T-helper 1 cell (primary cell): ENCODE measurements around the gene NOL7.
A peak's percentile ranks its signal among the peaks of the same experiment; 100 is the strongest.

Experiments used
- DNase-seq, 5 donors: peaks; one replicate each; pipeline ENCODE4 v3.0.0-alpha.2; 2012 to 2020
- total RNA-seq, 4 donors: gene quantifications; one replicate each; lab custom pipeline; 2026; lab: John Stamatoyannopoulos, UW

Gene NOL7
- total RNA-seq, result 45.5 to 63.3 (median 50.8) reads per million in 4 donors

GRCh38 chr6:13614926-13615791, at the start of gene NOL7:
Gene NOL7, plus strand, starts transcription at chr6:13615335. Its CDS starts 24 bp downstream, at chr6:13615359.
- peak; percentile 96 to 99 (median 98) for DNase-seq

GRCh38 chr6:13565921-13566320, 49.2 kb upstream of the NOL7 start:
- no peak for DNase-seq

- DNase-seq, result no peak
These were observed 48.6 kb upstream of the NOL7 start for GRCh38 chr6:13566500-13566899.

DNA sequence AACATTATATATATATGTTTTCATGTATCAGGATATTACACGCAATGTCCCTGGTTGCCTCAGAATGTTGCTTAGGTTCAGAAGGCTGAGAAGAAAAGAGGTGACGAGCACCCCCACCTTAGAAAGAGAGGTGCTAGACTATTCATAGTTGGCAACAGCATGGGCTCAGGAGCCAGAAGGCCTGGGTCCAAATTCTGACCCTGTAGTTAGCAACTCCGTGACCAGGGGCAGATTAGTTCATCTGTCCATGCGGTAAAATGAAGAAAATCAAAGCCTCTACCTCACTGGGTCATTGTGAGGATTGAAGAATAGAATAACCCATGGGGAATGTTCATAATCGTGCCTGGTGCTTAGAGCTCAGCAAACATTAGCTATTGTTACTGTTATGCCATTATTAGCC, 46.2 kb upstream of the NOL7 start:
- no peak for DNase-seq

DNA sequence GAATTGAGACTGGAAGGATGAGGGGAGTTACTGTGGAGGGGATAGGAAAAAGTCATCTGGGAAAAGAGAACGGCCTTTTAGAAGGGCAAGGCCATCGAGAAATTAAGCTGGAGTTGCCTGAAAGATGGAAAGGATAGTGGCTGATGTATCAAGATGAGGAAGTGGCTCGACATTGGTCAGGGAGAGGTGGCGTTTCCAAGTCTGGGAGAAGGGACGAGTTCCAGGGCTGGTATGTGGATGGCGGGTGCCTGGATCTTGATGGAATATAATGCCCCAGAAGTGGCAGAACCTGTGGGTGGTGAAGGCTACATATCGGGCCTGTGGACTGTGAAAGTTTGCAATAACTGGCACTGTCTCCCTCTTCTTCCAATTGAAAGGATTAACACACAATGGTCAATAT, 42.9 kb upstream of the NOL7 start:
- DNase-seq, result no peak

- DNase-seq, result no peak
These were observed 42.0 kb upstream of the NOL7 start for GRCh38 chr6:13572951-13573654.

DNA sequence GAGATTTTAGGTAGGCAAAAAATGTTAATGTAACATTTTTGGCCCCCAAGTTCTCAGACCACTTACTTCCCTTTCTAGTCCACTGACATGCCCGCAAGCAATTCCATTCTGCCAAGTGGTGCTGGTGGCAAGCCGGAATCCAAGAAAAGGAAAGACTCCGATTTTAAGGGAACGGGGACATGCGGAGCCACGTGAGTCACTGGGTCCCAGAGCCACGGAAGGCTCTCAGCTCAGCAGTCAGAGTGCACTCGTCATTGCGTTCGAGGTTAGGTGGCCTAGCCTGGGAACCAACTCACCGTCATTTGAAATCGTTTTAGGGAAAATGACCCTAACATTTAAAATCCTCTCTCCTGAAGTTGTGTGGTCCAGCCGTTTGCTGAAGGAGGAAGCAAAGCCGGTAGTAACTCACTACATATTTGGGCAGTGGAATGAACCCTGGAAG, 41.4 kb upstream of the NOL7 start:
- DNase-seq, result peak in 1 of 5 donors; percentile 5

DNA sequence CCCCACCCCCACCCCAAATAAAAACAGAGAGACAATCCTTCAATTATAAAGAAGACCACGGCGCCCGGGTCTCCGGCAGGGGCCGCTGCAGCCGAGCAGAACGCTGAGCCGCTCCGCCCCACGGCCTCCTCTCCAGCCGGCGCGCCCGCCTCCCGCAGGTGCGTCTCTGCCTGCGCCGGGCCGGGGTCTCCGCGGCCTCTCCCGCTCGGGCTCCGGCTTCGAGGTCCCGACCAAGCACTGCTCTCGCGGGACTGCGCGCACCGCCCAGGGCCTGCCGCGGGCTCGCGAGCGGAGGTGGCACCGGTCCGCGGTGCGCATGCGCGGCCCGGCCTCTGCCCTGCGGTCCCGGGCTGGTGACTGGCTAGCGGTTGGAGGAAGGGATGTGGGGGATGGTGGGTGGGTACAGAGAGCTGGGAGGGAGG, 41.0 kb upstream of the NOL7 start:
- DNase-seq, result peak; percentile 88 to 96 (median 91)

GRCh38 chr6:13574571-13575376, 40.4 kb upstream of the NOL7 start, which contains the start of gene SIRT5:
Gene SIRT5, plus strand, starts transcription at chr6:13574601. Its CDS starts 9,510 bp downstream, at chr6:13584111.
- peak; percentile 55 to 85 (median 69) for DNase-seq

- DNase-seq, result no peak
These were observed 39.8 kb upstream of the NOL7 start for GRCh38 chr6:13575377-13575775.

- DNase-seq, result no peak
These were observed 39.1 kb upstream of the NOL7 start for GRCh38 chr6:13576017-13576416.

DNA sequence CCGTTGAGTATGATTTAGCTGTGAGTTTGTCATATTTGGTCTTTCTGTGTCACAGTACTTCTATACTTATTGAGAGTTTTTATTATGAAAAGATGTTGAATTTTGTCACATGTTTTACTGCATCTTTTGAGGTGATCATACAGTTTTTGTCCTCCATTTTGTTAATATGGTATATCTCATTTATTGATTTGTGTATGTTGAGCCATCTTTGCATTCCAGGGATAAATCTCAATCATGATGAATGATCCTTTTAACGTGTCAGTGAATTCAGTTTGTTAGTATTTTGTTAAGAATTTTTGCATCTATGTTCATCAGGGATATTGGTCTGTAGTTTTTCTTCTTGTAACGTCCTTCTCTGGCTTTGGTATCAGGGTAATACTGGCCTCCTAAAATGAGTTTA, 37.2 kb upstream of the NOL7 start:
- no peak for DNase-seq

DNA sequence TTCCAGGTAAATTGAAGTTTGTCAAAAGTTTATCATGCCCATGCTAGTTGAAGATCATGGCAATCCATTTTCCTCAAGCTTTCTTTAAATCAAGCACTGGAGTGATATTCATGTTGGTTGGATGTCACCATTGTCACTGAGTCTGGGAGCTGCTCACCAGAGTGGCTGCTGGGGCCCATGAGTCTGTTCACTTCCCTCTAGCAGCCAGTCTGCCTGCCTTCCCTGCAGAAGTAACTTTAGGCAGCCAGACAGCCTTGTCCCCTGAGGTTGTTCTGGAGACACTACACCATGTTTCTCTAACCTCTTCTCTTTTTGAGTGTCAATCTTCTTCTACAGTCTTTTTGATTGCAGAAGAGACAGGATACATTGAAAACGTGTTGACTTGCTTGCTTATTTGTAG, 35.2 kb upstream of the NOL7 start:
- DNase-seq, result no peak

GRCh38 chr6:13581700-13582229, 33.4 kb upstream of the NOL7 start:
- no peak for DNase-seq

DNA sequence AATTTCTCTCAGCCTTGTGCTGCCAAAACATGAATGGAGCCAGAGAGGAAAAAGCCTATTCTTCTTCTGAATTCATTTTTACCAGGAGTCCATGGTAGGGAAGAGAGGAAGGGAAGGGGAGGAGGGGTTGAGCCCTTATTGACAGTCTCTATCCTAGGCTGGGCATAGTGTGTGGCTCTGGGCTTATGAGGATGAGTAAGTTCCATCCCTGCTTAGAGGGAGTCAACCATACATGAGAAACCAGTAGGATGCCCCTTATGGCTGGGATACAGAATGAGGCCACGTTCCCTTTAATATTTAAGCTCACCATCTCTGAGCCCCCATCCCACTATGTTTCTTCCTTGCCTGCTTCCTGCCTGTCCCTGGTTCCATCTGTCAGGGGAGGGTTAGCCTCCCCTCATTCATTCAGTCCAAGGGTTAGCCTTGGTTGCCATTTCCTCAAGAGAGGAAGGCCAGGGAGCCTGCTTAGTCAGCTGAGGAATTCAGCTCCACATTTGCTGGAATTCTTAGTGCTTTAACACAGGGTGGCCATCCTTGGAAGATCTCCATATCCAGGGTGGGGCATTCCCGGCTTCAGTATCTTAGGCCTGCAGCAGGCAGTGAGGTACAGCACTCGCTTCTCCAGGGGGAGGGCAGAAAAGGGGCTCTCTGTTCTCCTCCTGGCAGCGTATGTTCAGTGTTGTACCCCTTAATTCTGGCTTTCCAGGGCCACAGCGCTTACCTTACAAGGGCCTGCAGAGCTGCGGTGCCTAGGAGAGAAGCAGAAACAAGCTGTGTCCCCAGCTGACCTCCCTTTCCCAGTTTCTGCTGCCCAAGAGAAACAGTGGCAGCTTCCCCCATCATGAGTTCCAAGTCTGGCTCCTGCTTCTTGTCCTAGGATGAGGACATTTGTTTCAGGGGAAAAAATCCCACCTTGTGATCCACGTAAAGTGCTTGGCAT, 28.3 kb upstream of the NOL7 start:
- DNase-seq, result no peak

GRCh38 chr6:13589801-13590200, 25.3 kb upstream of the NOL7 start:
- no peak for DNase-seq

DNA sequence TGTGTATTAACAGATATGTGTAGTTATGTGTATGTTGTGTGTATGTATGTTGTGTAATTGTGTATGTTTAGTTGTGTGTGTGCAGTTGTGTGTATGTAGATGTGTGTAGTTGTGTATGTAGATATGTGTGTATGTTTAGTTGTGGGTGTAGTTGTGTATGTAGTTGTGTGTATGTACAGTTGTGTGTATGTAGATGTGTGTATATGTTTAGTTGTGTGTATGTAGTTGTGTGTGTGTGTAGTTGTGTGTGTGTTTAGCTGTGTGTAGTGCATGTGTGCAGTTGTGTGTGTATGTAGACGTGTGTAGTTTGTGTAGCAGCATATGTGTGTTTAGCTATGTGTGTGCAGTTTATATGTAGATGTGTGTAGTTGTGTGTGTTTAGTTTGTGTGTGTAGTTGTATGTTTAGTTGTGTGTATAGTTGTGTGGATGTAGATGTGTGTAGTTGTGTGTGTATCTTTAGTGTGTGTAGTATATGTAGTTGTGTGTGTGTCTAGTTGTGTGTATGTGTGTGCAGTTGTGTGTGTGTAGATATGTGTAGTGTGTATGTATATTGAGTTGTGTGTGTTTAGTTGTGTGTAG, 24.5 kb upstream of the NOL7 start:
- no peak for DNase-seq

- DNase-seq, result no peak
These were observed 23.8 kb upstream of the NOL7 start for GRCh38 chr6:13591205-13591921.

DNA sequence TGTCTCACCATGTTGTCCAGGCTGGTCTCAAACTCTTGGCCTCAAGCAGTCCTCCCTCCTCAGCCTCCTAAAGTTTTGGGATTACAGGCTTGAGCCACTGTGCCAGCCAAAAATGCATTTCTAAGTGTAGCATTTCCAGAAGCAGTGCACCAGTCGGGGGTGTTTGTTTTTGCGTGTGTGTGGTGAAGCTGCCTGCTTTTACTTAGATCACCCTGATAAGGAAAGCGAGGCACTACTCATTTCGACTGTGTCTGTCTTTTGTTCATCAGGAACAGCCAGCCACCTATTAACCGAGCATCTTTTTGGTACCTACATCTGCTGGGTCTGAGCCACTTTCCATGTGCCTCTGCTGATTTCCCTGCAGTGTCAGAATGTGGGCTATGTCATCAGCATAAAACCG, 22.0 kb upstream of the NOL7 start:
- peak in 1 of 5 donors; percentile 10 for DNase-seq

DNA sequence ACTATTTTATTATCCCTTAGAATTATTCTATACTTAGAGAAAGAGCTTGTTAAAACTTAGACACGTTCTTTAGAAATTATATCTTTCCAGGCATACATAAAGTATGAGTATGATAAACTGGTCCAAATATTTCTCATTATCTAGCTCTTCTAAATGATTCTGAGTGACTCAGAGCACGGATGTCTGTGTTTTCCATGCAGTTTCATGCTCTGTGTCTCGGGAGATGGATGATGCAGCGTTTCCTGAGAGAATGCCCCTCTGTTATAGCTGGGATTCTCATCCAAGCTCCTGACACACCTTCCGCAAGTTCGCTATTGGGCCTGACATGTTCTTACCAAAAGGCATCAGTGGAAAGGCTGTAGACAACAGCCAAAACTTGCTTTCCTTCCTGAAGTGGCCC, 21.4 kb upstream of the NOL7 start:
- no peak for DNase-seq
